ENCODE data around the gene DDX23. TPM values are rescaled to one million over a fixed set of nuclear protein-coding genes. Genes with fewer than 3 reads are reported as not detected.

DDX23 gene
- polyA plus RNA-seq, 1 donor: 59.8 TPM

DNA sequence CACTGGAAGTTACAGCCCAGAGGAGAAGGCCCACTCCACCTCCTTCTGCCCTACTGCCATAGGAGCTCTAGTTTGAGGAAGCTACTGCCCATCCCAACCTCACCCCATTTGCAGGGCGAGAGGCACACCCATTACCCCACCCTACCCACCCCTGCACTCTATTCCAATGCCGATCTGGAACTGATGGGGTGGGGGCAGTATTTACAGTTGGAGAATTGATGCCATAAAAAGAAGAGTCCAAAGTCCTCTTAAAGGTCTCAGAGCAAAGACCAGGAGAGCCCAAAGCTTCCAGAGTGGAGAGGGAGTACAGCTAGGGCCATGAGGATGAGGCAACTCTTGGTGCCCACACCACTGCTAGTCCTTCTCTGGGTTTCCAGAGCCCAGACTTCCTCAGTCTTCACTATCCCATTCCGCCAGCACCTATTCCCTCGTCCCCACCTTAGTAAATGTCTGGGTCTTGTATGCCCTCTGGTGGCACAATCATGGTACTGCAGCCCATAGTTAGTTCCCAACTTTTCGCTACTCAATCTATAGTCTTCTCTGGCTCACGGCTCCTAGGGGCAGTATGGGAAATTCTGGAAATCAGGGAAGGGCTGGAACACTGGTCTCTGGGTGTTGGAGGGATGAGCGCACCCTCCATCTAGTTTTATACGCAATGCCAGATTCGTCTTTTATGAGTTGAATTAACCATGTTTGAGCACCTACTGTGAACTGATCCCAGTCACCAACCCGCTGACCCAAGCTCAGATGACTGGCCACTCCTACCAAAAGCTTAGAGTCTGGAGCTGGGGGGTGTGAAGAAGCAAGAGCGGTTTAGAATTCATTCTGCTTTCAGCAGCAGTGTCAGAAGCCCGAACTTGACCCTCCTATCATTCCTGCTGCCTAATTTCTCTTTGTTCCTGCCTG lies 56.2 kb downstream of the DDX23 start:
- peak; percentile 78 for DNase-seq

DNA sequence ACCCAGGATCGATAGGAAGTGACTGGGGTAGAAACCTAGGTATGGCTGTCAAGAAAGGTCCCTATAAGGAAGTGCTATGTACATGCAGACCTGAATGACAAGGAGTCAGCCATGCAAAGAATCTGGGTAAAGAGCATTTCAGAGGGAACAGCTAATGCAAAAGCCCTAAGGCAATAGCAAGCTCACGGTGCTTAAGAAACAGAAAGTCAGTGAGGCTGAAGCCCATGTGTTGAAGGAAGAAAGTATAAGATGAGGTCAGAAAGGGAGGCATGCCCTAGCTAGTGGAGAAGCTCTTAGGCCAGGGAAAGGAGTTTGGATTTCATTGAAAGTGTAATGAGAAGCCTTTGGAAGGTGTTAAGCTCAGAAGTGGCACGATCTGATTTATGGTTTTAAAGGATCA lies 57.1 kb downstream of the DDX23 start:
- DNase-seq: no peak

DNA sequence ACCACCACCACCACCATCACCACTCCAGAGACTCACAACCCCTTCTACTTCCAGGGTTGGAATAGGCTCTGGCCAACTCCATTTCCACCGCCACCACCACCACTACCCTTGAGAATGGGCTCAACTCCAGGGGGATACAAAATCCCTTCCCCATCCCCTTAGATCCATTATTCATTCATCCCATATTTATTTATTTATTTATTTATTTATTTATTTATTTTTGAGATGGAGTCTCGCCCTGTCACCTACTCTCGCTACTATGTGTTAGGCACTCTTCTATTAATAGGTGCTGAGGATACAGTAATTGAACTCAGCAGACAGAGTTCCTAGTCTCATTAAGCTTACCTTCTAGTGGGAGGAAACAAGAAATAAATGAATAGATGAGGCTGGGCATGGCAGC lies 58.3 kb downstream of the DDX23 start:
- no peak for DNase-seq

DNA sequence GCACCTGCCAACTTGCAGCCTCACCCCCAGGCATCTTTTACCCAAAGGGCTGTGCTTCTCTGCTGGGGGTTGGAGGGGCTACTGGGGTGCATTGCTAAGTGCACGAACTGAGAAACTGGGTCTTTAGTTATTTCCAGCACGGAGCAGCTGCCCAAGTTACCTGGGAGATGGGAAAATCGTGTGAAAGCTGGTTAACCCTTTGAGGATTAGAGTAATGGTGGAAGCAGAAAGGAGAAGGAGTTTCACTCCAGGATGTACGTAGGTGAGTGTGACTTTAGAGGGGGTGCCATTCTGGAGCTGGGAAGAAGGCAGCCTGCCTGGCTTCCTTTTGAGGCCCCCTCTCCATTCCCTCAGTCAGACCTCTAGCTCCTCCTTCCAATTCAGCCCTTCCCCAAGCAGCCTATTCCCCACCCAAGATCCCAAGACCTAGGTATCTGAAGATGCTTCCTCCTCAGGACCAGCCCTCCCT lies 62.1 kb downstream of the DDX23 start:
- no peak for DNase-seq

DNA sequence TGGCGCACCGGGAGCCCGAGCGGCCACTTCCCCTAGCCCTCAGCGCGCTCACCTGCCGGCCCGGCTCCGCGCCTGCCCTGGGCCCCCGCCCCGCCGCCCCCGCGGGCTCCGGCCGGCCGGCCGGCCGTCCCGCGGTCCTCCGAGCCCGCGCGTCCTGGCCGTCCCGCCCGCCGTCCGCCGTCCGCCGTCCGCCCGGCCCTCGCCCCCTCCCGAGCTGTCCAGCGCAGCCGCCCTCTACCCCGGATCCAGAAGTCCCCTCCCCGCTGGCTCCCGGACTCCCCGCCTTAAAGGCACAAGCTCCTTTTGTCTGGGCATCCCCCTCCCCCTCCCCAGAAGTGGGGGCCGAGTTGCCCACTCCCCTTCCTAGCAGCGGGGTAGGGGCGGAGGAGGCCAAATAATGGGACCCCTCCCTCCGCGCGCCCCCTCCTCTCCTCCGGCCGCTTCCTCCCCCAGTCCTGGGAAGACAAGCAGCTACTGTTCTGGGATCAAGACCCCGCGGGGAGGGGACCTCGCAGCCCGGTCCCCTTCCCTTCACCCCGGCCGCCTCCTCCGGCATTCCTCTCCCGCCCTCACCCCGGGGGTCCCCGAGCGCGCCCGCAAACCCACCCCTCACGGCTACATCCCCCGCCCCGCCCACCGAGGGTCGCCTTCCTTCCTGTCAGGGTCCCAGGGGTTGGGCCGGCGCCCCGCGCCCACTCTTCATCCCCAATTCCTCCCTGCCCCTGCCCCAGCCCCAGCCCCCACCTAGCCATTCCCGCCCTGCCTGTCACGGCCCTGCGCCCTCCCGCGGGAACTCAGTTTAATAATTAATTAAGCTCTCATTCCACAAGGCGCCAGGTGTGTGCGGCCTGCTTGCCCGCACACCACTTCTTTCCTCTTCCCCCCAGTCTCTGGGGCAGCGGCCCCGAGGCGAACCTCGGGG lies 62.8 kb downstream of the DDX23 start, which contains the start of gene ADCY6:
TSS of gene ADCY6 (minus strand) at position 236 of the 922 bp plus-strand sequence. CDS start 5,655 bp downstream, outside the sequence.
- peak; percentile 83 for DNase-seq

DNA sequence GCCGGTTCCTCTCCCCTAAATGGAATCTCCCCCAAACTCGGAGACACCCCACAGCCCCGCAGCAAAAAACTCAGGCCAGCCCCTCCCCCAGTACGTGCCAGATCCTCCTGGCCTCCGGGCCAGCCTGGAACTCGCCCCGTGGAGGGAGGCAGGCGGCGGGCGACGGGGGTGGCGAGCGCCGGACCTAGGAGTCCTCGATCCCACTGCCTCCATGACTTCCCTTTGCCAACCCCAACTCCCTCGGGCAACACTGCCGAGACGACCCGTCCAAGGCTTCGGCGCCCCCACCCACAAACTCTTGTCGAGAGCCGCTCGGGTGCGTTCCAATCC lies 63.5 kb downstream of the DDX23 start:
- DNase-seq: no peak

DNA sequence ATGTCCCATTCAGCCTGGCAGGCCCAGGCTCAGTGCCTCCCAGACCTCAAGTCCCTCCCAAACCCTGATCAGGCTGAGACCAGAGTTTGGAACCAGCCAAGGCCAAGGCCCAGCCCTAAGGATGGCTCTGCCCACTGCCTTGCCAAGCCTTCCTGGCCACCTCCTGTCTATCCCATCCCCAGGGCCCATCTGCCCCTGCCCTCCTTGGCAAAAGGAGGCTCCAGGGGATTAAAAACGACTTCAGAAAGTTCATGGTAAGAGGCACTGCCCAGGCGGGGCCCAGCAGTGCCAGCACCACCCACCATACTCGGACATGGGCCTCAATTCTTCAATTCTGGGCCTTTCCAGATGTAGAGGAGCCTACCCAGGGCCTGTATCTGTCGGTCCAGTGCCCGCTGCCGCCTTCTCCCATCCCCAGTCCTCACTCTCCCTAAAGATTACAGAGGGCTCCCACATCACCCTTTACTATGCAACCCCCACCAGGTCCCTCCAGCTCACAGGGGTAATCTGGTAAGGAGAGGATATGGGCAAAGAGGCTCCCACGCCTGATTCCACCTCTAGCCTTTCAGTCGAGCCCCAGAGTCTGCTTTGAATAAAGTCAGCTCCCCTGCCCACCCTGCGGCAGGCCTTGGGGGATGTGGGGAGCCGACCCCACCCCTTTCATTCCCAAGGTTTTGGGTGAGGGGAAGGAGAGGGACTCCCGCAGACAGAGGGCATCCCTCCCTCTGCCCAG lies 64.0 kb downstream of the DDX23 start:
- DNase-seq: no peak

DNA sequence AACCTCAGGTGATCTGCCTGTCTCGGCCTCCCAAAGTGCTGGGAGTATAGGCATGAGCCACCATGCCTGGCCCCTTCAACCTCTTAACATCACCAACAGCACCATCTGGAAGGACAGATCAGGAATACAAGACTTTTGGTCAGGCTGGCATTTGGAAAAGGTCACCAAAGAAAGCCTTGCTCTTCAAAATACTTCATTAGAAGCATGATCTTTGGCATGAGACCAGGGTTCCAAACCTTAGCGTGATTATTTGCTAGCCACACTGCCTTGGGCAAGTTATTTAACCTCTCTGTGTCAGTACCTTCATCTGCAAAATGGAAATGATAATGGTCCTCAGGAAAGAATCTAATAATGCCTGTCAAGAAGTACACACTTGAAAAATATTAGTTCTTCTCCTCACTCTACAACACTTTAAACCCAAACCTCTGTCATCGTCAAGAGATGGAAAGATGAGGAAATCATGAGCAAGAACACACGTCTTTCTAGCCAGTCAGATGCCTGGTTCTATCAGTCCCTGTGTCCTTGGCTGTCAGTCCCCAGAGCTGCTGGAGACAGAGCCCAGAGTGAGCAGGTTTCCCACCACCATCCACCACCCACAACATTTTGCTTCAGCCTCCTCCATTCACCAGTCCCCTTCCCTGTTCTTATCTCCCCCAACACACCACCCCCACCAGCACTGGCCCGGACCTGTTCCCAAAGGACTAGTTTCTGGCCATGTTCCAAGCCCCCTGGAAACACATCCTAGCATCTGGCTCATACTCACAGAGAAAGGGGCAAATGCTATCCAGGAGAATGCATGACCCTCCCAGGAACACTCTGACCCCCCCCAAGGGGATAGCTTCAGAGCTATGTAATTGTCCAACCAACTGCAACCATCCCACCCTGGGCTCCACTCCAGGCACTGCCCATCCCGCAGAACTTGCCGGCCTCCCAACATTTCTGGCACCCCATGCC lies 65.1 kb downstream of the DDX23 start:
- no peak for DNase-seq

DNA sequence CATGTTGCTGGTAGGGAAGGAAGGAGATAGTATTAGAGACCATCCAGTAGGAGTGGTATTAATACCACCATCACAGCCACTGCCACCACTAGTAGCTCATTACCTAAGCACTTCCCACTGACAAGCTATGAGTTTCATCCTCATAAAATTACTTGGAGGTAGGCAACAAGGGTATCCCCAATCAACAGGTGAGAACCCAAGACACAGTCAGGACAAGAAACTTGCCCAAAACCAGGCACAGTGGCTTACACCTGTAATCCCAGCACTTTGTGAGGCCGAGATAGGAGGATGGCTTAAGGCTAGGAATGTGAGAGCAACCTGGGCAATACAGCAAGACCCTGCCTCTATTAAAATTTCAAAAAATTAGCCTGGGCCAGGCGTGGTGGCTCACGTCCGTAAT lies 68.5 kb downstream of the DDX23 start:
- no peak for DNase-seq

DNA sequence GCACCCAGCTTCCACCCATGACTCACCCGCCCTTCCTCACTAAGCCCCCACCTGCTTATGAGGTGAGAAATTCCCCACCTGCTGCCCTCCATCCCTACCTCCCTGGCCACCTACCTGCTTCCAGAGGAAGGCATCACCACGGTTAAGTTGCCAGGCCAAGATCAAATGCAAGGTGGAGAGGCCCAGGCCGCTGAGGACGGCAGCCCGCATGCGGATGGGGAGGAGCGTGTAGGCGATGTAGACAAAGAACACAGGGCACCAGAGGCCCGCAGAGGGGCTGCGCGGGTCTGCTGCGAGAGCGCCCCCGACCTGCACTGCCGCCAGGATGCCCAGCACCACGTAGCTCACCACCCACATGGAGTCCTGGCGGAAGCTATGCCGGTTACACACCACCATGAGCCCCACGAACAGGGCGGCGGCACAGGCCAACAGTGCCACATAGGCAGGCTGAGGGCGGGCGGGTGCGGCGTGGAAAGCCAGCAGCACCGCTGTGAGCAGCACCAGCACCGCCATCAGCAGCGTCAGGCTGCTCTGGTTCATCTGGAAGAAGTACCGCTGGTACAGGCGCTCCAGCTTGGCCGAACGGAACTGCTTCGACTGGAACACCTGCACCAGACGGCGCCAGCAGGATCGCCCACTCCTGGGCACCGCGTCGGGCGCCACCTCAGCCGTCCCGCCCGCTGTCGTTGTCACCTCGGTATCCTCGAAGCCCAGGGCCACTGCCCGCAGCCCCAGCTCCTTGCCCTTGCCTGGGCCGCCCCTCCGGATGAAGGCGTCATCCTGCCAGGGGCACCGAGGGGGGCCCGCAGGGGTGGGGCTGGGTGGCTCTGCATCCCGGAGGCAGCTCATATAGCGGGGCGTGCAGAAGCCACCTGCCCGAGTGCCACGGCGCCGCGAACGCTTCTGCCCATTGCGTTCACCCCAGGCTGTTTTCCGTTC lies 69.2 kb downstream of the DDX23 start:
- DNase-seq: no peak

DNA sequence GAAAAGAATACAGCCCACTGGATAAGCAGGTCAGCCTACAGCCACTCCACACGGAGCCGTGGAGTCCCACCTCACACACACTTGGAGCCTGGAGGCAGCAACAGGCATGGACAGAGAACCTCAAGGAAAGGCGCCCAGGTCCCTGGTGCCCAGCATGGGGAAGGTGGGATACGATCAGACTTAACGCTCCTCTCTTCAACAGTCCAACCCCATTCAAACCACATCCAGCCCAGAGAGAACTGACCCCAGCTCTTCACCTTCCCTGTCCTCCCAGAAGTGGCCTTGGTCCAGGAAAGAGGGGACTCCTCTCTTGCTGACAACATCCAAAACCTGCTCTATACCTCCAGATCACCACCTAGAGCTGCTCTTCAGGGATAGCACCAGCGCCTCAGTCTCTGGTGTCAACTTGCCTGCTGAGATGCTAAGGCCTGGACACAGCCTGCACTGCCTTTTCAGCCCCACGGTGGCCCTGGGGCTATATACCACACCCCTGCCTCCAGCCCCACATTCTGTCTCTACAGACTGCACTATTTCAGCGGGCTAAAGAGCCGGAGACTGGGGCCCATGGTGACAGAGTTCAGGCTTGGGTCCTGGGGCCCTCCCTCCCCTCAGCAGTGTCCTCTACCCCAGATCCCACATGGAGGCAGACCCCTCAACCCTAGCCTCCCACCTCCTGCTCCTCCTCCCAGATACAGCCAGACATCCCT lies 70.1 kb downstream of the DDX23 start:
- DNase-seq: no peak

DNA sequence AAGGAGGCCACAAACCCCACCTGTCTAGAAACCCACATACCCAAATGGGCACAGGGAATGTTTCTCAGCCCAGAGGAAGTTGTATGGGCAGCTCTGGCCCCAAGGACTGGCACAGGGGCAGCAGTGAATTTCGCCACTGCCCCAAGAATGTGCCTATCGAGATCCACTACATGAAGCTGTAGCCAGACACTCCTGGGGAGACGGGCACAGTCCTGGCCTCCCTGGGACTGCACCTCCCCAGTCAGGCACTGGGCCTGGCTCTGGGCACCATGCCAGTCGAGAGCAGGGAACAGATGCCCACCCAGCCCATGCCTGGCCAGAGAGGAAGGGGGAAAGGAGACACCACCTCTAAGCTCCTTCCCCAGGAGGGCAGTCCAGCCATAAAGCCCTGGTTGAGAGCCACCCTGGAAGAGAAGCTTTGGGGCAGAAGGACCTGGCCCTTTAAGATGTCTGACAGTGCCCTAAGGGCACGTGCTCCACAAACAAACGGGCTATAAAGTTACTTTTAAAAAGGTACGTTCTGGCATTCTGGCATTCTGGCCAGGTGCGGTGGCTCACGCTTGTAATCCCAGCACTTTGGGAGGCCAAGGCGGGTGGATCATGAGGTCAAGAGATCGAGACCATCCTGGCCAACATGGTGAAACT lies 71.5 kb downstream of the DDX23 start:
- DNase-seq: no peak

DNA sequence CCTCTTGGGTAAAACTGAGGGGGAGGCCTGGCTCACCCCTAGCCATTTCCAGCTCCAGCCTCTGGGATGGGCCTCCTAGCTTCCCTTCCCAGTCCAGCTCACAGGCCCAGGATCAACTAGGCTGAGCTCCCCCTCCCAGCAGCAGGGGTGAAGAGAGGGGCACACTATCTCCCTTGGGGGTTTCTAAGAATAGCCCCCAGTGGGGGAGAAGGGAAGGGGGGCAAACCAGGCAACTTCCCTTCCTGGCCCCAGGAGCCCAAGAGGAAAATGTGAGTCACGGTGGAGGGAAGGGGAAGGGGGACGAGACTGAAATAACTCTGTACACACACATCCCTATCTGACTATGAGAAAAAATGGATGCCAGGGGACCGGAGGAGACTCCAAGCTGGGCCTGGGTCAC lies 72.1 kb downstream of the DDX23 start:
- DNase-seq: no peak

Other genes starting within 250 kb of the DDX23 start
- gene KANSL2, start 169.9 kb downstream of the DDX23 start, polyA plus RNA-seq (ENCODE audit: insufficient read length): 29.8 TPM
- gene CCNT1, start 135.5 kb downstream of the DDX23 start, polyA plus RNA-seq (ENCODE audit: insufficient read length): 19.9 TPM
- 40.6 TPM for gene ADCY6, start 63.1 kb downstream of the DDX23 start, polyA plus RNA-seq (ENCODE audit: insufficient read length)
- 12.2 TPM for gene CACNB3, start 33.7 kb downstream of the DDX23 start, polyA plus RNA-seq (ENCODE audit: insufficient read length)
- gene RND1, start 13.7 kb upstream of the DDX23 start, polyA plus RNA-seq (ENCODE audit: insufficient read length): 0.37 TPM
- 20.4 TPM for gene FKBP11, start 73.3 kb upstream of the DDX23 start, polyA plus RNA-seq (ENCODE audit: insufficient read length)
- 46.1 TPM for gene ARF3, start 105.3 kb upstream of the DDX23 start, polyA plus RNA-seq (ENCODE audit: insufficient read length)
- 0.84 TPM for gene WNT10B, start 119.6 kb upstream of the DDX23 start, polyA plus RNA-seq (ENCODE audit: insufficient read length)
- gene WNT1, start 126.2 kb upstream of the DDX23 start, polyA plus RNA-seq (ENCODE audit: insufficient read length): not detected
- 32.5 TPM for gene DDN, start 147.2 kb upstream of the DDX23 start, polyA plus RNA-seq (ENCODE audit: insufficient read length)
- gene PRKAG1, start 166.6 kb upstream of the DDX23 start, polyA plus RNA-seq (ENCODE audit: insufficient read length): 57.6 TPM
- 53.2 TPM for gene KMT2D, start 208.6 kb upstream of the DDX23 start, polyA plus RNA-seq (ENCODE audit: insufficient read length)
- gene RHEBL1, start 217.8 kb upstream of the DDX23 start, polyA plus RNA-seq (ENCODE audit: insufficient read length): 2.2 TPM
- gene DHH, start 242.6 kb upstream of the DDX23 start, polyA plus RNA-seq (ENCODE audit: insufficient read length): 0.84 TPM